Measurements from ENCODE around the gene INPP5B.
A peak's percentile ranks its signal among the peaks of the same experiment; 100 is the strongest.
"Not testable (repeated sequence)": the region's sequence is repeated elsewhere in the genome, so short reads cannot be mapped to it uniquely, and the experiment has no call there.

INPP5B gene

DNA sequence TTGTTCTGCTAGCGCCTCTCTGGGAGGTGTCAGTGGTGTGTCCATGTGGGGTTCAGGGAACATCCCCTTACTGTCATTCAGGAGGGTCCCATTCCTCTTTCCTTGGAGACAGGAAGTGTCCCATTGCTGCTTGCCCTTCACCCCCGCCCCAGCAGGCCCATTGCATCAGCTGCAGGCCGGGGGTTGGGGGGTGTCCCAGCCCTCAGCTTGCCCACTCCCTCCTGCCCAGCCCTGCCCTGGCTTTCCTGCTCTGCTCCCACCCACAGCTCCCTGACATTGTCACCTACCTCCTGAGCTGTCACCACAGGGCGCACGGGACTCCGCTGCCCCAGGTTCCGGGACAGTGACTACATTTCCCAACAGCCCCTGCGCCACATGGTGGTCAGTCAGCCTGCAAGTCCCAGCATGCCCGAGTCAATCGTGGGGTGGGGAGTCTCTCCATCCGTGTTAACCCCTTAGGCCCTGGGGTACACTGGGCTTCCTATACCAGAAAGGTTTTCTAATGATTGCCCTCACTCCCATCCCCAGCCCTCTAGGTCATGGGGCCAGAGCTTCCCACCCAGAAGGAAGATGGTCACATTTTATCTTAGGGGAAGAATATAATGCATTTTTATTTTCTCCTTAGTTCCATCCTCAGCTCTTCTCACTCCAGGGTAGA is at the start of gene INPP5B:
INPP5B (minus strand) TSS at position 351 of the 658 bp plus-strand sequence. CDS start 745 bp downstream, outside the sequence.
- peak; percentile 14 to 21 for DNase-seq (ENCODE audit: low read depth in 1 of 2, low spot score in 1 of 2)

DNA sequence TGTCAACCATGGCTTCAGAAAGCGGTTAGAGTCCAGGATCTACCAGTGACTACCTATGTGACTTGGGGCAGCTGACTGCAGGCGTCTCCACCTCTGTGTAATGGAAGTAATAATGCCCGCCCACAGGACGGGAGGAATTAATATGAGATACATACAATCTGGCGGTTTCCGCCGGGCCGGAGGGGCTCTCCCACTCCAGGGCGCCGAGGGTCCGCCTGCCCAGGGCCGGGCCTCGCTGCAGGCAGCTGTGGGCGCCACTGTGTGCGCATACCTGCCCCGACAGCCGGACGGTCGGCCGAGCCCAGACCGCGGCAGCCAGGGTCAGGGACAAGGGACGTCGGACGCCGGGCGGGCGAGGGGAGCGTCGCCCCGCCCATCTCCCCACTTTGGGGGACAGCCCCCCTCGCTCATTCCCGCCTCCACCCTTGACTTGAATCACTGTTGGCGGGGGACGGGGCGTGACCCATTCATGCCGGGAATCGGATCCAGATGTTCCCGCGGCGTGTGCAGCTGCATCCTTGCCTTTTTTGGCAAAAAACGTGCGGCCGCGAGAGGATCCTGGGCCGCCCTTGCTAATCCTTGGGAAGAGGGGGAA is 49.0 kb upstream of the INPP5B start:
- no peak for DNase-seq (ENCODE audit: low read depth in 1 of 2, low spot score in 1 of 2)

DNA sequence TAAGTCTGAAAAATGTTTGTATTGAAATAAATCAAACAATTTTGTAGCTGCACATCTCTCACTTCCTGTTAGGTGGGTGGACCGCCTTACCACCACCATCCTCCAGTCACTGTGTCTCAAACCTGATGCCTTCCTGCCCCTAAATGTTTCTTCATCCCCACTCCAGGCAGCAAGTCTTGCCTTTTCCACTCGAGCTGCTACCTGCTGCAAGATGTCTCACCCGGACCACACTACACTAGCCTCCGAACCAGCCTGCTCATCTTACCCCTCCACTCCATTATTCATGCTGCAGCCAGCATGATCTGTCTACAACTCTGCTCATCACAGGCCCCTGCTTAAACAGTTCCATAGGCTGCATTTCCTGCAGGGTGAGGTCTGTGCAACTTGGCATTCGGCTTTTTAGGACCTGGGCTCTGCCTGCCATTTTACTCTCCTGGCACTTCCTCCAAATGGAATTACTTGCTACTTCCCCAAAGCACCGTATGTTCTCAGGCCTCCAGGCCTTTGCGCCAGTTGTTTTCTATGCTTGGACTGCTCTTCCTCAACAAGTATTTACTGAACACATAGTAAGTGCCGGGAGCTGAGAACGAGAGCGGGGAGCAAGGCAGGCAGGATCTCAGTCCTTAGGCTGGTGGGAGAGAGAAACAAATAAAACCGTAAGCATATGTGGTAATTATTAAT is 48.2 kb upstream of the INPP5B start:
- DNase-seq (ENCODE audit: low read depth in 1 of 2, low spot score in 1 of 2): no peak

DNA sequence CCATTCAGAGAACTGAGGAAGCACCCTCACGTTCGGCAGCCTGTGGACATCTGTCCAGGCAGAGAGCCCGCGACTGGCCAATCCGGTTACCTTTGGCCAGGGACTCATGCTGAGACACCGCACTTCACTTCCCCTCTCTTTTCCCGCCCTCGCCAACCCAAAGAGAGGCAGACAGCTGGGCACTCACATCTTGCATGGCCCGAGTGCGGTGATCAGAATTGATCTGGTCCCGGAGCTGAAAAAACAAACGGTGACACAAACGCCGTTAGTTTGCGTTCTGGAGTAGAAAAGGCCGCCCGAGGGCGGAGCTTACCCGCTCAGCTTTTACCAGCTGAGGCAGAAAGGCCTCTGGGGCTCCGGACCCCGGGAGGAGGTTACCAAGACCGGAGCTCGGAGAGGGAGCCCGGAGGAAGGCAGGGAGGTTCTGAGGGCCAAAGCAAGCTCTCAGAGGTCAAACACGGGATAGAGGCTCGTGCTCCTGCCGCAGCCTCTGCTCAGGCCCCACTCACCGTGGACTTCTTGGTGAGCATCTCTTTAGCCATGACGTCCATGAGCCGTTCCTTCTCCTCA is 42.6 kb upstream of the INPP5B start:
- no peak for DNase-seq (ENCODE audit: low read depth in 1 of 2, low spot score in 1 of 2)

DNA sequence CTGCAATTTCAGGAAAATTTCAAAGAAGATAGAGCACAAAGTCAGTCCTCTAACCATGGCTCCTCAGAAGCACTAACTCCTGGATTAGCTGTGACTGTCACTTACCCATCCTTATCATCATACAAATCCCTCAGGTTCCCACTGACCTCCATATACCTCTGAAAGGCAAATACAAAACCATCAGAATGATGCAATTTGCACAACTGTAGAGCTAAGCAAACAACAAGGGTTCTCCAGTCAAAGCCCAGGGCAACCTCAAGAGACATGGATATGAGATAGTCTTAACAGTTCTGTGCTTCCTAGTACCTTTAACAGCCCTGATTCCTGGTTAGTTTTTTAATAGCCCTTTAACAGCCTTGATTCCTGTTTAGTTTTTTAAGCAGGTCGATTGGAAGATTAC is 40.8 kb upstream of the INPP5B start:
- no peak for DNase-seq (ENCODE audit: low read depth in 1 of 2, low spot score in 1 of 2)

DNA sequence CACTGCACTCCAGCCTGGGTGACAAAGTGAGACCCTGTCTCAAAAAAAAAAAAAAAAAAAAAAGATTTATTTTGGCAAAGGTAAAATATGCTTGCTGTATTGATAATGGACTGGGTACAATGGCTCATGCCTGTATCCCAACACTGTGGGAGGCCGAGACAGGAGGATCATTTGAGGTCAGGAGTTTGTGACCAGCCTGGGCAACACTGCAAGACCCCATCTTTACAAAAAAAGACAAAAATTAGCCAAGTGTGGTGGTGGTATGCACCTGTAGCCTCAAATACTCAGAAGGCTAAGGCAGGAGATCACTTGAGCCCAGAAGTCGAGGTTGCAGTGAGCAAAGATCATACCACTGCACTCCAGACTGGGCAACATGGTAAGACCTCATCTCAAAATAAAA is 36.7 kb upstream of the INPP5B start:
- no peak for DNase-seq (ENCODE audit: low read depth in 1 of 2, low spot score in 1 of 2)

DNA sequence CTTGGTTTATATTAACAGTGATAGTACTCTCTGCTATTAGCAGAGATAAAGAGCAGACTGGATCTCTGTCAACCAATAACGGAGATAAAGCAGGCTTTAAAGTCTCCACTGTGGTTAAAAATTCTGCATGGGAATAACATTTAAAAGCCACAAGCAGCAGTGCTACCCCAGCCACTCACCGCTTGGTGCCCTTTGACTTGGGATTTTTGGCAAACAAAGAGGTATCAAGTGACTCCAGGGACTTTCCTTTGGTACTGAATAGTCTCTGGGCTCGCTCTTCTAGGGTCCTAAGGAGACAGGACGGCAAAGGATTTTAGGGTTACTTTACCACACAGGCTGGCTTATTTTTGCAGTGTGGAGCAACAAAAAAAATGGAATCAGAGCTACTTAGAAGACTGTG is 31.7 kb upstream of the INPP5B start:
- DNase-seq (ENCODE audit: low read depth in 1 of 2, low spot score in 1 of 2): no peak

DNA sequence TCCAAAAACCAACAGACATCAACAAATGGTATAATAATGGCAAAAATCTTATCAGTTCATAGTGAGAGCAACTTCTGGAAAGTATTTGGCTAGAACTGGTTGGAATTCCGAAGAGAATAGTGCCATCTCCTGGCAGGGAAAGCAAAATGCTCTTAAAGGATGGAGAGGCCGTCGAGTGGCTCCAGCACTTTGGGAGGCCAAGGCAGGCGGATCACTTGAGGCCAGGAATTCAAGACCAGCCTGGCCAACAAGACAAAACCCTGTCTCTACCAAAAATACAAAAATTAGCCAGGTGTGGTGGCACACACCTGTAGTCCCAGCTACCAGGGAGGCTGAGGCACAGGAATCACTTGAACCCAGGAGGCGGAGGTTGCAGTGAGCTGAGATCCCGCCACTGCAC is 28.2 kb upstream of the INPP5B start:
- not testable (repeated sequence) for DNase-seq (ENCODE audit: low read depth in 1 of 2, low spot score in 1 of 2)

DNA sequence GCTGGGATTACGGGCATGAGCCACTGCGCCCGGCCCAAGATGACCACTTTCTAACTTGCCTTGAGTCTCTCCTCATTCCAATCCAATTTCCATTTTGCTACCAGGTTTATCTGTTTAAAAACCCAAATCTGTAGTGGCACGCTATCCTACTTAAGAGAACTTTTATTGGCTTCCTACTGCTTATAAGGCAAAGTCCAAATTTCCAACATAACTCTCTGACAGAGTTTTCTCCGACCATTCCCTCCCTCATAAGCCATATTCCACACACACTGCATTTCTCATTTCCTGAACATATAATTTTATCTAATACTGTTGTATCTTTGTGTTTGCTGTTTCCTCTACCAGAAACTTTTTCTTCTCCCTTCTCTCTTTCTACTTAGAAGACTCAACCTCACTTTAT is 27.7 kb upstream of the INPP5B start:
- DNase-seq (ENCODE audit: low read depth in 1 of 2, low spot score in 1 of 2): no peak

DNA sequence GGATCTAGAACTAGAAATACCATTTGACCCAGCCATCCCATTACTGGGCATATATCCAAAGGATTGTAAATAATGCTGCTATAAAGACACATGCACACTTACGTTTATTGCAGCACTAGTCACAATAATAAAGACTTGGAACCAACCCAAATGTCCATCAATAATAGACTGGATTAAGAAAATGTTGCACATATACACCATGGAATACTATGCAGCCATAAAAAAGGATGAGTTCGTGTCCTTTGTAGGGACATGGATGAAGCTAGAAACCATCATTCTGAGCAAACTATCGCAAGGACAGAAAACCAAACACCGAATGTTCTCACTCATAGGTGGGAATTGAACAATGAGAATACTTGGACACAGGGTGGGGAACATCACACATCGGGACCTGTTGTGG is 26.8 kb upstream of the INPP5B start:
- not testable (repeated sequence) for DNase-seq (ENCODE audit: low read depth in 1 of 2, low spot score in 1 of 2)

DNA sequence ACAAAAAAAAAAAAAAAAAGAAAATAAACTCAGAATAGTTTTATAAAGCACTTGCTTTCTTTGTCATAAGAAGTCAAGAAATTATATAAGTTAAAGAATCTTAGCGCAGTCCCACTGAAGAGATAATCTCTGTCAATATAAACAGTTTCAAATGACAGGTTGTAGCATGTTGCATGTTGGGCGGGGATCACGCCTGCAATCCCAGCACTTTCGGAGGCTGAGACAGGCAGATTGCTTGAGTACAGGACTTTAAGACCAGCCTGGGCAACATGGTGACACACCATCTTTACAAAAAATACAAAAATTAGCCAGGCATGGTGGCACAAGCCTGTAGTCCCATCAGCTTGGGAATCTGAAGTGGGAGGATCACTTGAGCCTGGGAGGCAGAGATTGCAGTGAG is 18.4 kb upstream of the INPP5B start:
- no peak for DNase-seq (ENCODE audit: low read depth in 1 of 2, low spot score in 1 of 2)

DNA sequence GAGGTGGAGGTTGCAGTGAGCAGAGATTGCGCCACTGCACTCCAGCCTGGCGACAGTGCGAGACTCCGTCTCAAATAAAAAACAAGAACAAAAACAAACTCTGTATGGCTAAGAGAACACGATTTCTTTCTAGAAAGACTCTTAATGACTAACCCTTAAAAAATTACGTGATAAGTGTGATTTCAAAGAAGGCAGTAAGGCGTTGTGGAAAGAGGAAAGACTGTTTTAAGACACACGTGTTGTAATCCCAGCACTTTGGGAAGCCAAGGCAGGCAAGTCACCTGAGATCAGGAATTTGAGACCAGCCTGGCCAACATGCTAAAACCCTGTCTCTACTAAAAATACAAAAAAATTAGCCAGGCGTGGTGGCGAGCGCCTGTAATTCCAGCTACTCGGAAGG is 17.3 kb upstream of the INPP5B start:
- DNase-seq (ENCODE audit: low read depth in 1 of 2, low spot score in 1 of 2): not testable (repeated sequence)

DNA sequence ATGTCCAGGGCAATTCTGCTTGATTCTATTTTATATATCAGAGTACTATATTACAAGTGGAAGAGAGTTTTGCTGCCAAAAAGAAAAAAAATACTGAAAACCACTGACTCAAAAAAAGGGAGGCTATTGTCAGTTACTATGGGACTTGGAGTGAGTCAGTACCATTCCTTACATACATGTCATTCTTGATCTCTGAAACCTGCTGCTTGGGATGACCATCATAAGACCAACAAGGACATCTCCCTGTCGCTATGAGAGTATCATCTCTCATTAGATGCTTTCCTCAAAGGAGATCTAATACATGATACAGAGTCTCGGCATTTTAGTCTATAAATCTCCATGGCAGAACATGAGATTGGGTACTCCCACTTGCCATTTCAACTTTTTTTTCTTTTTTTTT is 11.8 kb upstream of the INPP5B start:
- no peak for DNase-seq (ENCODE audit: low read depth in 1 of 2, low spot score in 1 of 2)

DNA sequence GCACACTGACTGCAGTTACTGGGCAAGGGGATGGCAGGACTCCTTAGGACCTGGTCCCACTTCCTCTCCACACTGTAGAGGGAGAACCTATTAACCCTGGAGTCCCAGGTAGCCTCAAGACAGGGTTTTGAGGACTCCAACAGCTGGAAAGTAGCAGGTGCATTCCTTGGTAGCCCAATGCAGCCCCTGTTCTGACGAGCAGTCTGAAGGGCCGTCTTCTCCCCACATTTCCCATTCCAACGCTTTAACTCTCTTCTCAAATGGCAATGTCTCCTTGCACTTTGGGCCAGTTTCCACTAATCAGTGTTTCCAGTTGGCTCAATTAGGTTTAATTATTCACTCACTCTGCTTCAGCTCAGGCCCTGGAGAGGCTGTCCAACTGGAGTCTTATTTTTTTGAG is 8.8 kb upstream of the INPP5B start:
- no peak for DNase-seq (ENCODE audit: low read depth in 1 of 2, low spot score in 1 of 2)

DNA sequence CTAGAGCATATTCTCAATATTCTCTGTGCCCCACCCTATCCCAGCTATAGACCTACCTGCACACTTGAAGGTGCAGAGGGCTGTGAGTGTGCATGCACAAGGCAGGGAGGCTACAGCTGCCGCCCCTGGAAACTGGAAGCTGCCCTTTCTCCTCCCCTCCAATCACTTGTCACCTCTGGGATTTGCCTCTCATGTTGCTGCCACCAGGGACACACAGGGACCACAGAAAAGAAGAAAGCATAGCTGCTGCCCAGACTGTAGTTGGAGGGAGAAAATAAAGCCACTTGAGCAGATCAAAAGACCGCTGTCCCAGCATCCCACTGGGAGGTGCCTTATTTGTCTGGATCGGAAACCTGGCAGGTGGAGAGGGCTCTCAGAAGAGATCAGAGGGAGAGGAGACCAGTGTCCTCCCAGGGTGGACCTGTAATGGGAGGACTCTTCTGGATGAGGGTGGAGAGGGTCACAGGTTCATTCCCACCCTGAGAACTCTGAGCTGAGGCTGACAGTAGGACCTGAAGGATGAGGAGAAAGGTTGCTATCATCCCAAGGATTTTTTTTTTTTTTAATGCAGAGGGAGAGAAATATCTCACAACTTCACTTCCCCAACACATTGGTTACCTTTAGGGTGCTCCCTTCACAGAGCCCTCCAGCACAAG is 7.6 kb upstream of the INPP5B start:
- no peak for DNase-seq (ENCODE audit: low read depth in 1 of 2, low spot score in 1 of 2)

DNA sequence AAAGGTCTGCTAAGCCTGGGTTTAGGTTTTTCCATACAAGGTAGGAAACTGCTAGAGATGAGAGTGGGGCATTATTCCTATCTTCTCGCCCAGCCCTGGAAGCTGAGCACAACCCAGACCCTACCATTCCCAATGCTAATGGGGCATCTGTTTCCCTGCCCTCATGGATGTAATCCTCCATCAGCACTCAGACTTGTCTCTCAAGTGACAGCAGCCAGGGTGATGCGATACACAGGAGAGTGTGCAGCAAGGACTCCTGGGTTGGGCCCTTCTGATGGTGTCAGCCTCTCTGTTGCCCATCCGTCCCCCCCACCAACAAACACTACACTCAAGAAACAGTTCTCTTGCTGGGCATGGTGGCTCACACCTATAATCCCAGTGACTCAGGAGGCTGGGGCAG is 5.9 kb upstream of the INPP5B start:
- no peak for DNase-seq (ENCODE audit: low read depth in 1 of 2, low spot score in 1 of 2)

DNA sequence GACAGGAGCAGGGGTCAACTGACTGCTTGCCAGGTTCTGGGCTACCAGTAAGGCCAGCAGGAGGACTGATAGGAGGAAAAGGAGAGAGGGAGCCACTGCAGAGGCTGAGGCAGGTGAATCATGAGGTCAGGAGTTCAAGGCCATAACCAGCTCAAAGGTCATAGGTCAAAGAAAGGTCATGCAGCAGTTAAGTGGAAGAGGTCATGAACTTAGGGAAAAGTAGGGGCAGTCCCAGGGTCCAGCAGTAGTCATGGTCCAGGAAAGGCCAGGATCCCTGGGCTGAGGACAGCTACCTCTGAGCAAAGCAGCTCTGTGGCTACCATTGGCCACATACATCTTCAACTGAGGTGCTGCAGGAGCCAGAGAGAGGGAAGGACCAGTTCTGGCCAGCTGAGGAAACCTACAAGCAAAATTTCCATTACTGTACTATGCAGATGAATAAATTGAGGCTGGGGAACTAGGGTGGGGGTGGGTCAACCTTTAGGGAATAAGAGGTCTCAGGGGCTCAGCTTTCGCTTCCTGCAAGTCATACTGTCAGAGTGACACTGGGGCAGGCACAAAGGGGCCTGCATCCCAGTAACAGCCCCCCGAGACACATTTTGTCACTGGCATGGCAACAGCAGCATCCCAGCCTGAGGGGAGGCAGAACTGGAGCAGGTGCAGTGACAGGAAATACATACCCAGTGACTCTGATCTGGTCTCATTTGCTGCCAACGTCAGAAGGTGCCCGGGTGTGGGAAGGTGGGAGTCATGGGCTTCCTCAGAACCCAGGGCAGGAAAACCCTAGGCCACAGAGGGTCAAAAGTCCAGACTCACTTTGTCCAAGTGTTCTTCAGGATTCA is 5.2 kb upstream of the INPP5B start:
- DNase-seq (ENCODE audit: low read depth in 1 of 2, low spot score in 1 of 2): no peak

DNA sequence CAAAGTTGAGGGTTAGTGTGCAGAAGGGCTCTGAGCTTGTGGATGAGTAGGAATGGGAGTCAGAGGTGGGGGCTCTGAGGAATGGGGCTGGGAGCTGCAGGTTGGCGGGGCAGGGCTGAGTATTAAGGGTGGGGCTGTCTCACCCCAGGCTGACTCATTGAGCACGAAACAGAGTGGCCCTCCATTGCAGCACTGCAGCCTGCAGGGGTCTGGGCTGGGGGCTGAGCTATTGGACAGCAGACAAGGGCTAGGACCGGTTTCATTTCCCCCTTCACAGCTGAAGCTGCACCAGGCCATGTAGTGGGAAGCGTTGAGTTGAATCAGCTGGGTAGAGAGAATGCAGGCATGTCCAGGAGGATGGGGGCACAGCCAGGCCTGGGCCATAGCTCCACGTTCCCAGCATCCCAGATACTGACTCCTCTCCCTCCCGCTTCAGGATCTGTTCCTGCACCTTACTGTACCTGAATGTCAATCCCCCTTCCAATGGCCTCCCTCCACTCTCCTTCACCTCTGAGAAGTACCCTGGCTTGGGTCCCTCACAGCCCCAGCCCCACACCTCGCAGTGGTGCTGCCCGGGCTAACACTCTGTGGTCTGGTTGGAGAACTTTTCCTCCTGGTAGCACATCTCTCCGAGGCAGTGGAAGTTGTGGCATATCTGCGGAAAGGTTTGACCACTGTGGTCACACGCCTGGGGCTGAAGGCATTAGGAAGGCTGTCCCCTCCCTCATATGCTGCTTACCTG is 4.4 kb upstream of the INPP5B start:
- DNase-seq (ENCODE audit: low read depth in 1 of 2, low spot score in 1 of 2): no peak

DNA sequence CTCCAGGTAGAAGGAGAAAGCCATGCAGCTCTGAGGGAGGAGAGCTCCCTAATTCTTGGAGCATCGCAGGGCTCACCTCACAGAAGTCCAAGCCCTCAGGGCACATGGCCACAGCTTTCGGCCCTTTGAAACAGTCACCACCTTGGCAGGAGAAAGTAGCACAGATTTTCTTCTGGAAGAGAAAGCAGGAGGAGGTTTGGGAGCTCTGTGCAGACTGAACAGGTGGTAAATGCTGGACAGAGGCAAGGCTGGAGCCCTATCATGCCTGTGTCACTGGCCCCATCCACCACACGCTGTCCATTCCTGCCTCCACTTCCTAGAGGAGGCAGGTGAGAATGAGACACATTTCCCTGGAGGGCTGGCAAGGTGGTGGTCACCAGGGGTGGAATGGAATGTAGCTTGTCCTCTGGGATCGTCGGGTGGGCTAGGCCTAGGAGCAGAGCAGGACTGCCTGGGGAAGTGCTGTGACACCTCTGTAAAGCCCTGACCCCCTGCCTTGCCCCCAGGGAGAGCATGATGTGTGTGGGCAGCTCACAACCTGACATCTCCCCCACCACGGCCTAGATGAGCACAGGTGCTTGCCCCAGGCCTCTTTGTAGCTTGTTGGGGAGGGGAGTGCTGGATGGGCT is 2.8 kb upstream of the INPP5B start:
- no peak for DNase-seq (ENCODE audit: low read depth in 1 of 2, low spot score in 1 of 2)

DNA sequence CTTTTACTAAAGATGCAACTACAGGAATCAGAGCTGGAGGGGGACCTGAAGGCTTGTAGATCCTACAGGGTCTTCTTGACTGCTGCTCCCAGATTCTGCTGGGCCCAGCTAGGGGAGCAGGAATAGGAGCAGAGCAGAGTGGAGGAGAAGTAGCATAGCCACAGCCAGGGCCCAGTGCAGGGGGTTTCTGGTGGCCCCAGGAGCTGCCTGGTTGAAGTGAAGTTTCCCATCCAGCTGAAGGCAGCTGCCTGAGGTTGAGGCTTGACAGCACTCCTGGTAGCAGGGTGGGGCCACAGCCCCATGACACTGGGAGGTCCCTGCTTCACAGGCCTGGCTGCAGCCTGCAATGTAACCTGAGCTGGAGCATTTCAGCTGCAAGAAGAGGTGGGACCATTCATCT is 2.0 kb upstream of the INPP5B start:
- no peak for DNase-seq (ENCODE audit: low read depth in 1 of 2, low spot score in 1 of 2)
